T-cell (primary cell): ENCODE results near the gene INPP5A. TPM values are rescaled to one million over a fixed set of nuclear protein-coding genes. Genes with fewer than 3 reads are reported as not detected.

Experiments used
- ATAC-seq, 4 experiments: fragments of 200-7000 bp in 3 of 4; fragments of 150-1000 bp in 1 of 4; cut with Tn5 transposase; replicated peaks in 1 of 4; 1 replicate in 3 of 4; 2 replicates in 1 of 4; pipeline ENCODE4 v1.10.0; 2021; ENCODE audit warnings: moderate library complexity in 3 of 4, mild to moderate bottlenecking in 2 of 4, moderate number of reproducible peaks in 1 of 4
- CTCF ChIA-PET, 2 donors: fragments of 300-600 bp; sonication (Branson Sonifier 250); formaldehyde crosslinking; loops; one replicate each; lab custom pipeline; 2022; ENCODE audit warnings: antibody characterized with exemption in 2 of 2; lab: Charles Lee
- POLR2A ChIA-PET, 2 donors: fragments of 300-600 bp; sonication (Branson Sonifier 250); formaldehyde crosslinking; loops; one replicate each; lab custom pipeline; 2022; ENCODE audit warnings: antibody characterized with exemption in 2 of 2; lab: Charles Lee
- DNase-seq, 35 experiments: peaks; one replicate each; pipeline versions ENCODE4 v3.0.0 to v3.0.0-alpha.2; 2013 to 2023
- H3K27ac ChIP-seq: one replicate; pipeline ENCODE4 v1.5.1; 2013; ENCODE audit warnings: low read length
- H3K27me3 ChIP-seq, 2 experiments: replicated peaks in 1 of 2; 1 replicate in 1 of 2; 2 replicates in 1 of 2; pipeline versions ENCODE4 v1.6.1 to v1.7.0; 2013; ENCODE audit warnings: low read length in 1 of 2, mixed read lengths in 1 of 2; ENCODE audit not compliant: control insufficient read depth in 2 of 2, insufficient read depth in 2 of 2; ENCODE audit errors: extremely low read depth in 1 of 2
- H3K36me3 ChIP-seq, 2 donors: 1 replicate in 1 of 2; 2 replicates in 1 of 2; pipeline versions ENCODE4 v1.6.1 to v1.7.0; 2013; ENCODE audit warnings: low read length in 1 of 2; ENCODE audit not compliant: control insufficient read depth in 2 of 2, insufficient read depth in 1 of 2; ENCODE audit errors: extremely low read depth in 1 of 2
- H3K4me1 ChIP-seq, 2 experiments: 1 replicate in 1 of 2; 2 replicates in 1 of 2; pipeline versions ENCODE4 v1.6.1 to v1.7.0; 2013; ENCODE audit warnings: low read length in 2 of 2, mixed read lengths in 1 of 2; ENCODE audit not compliant: insufficient read depth in 2 of 2, control insufficient read depth in 1 of 2; ENCODE audit errors: extremely low read depth in 1 of 2
- H3K4me3 ChIP-seq, 2 donors: 1 replicate in 1 of 2; 2 replicates in 1 of 2; pipeline versions ENCODE4 v1.5.1 to v1.7.0; 2013; ENCODE audit warnings: mild to moderate bottlenecking in 2 of 2, low read length in 1 of 2, moderate library complexity in 1 of 2; ENCODE audit not compliant: control insufficient read depth in 1 of 2; ENCODE audit errors: extremely low read depth in 1 of 2
- H3K9me3 ChIP-seq: 2 replicates; pipeline ENCODE4 v1.7.0; 2013
- H3K27ac Mint-ChIP-seq, 2 donors: one replicate each; pipeline ENCODE4 v1.8.0; 2020 to 2021; ENCODE audit warnings: mild to moderate bottlenecking in 2 of 2, mixed read lengths in 2 of 2
- H3K27me3 Mint-ChIP-seq, 2 donors: one replicate each; pipeline ENCODE4 v1.8.0; 2021 to 2022; ENCODE audit warnings: mixed read lengths in 2 of 2
- H3K36me3 Mint-ChIP-seq: one replicate; pipeline ENCODE4 v1.8.0; 2021; ENCODE audit warnings: mixed read lengths
- H3K4me1 Mint-ChIP-seq, 3 donors: one replicate each; pipeline ENCODE4 v1.8.0; 2020 to 2022; ENCODE audit warnings: mixed read lengths in 3 of 3, mild to moderate bottlenecking in 1 of 3
- H3K4me3 Mint-ChIP-seq, 3 donors: one replicate each; pipeline ENCODE4 v1.8.0; 2020 to 2022; ENCODE audit warnings: mild to moderate bottlenecking in 3 of 3, mixed read lengths in 3 of 3, moderate library complexity in 3 of 3
- H3K9me3 Mint-ChIP-seq, 3 donors: one replicate each; pipeline ENCODE4 v1.8.0; 2020 to 2022; ENCODE audit warnings: mixed read lengths in 3 of 3
- WGBS: methylation state at CpG from one replicate; pipeline ENCODE4 v1.1.5; 2013; ENCODE audit warnings: missing lambda C conversion rate; ENCODE audit not compliant: insufficient coverage; 5-methylcytosine and 5-hydroxymethylcytosine counted together
- total RNA-seq, 35 experiments: library from RNA in 6 of 35; stranded (reverse) in 6 of 35; fragments of 120-200 nt in 1 of 35; gene quantifications; one replicate each; pipeline versions ENCODE4 v1.2.1 to v1.2.4 and lab custom pipeline; 2013 to 2026

INPP5A gene
- total RNA-seq, 5 donors from 2014 or later (not counting 1 experiment from before 2014, with no cell fraction given), result 20.9 to 23.1 (median 22.9) TPM

DNA sequence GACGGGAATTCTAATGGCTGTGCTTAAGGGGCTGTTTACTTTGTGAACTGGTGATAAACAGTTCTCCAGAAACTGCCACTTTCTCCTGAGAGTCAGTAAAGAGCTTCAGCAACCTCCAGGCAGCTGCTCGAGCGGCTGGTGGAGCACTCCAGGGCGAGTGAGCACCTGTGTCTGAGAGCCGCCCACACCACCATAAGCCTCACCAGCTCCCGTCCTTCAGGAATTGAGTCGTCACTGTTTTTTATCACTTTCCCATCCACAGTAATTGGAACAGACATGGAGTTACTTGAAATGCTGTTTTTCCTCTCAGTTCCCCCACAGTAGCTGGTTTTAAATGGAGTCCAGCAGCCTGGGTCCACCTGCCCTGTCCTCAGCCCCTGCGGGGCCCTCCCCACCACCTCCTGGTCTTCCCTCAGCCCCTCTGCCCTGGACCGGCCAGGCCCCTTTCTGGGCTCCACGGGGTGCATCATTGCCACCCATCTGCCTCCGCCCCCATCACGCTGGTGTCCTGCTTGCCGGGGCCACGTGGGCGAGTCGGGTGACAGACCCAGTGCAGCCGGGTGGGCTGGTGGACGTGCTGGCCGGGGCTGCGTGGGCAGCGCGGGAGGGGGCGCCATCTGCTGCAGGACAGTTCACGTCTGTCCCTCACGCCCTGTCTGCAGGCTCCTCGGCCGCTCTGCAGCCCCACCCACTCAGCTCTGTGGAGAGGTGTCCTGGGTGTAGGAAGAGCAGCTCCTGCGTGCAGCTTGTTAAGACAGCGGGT, 192.4 kb downstream of the INPP5A start:
- Mint-ChIP-seq H3K9me3 (no peaks in the 10 kb centered on the region), H3K27ac (no peak overlapping the region), H3K4me3 (no peak overlapping the region), H3K4me1 (no peaks in the 10 kb centered on the region), H3K36me3 (peaks cover 24% of the 10 kb centered on the region), H3K27me3 (no peaks in the 10 kb centered on the region)
- no peak for DNase-seq
- no peaks in the 10 kb centered on the region for H3K4me1 ChIP-seq
- H3K27ac ChIP-seq, result no peak overlapping the region
- CTCF ChIA-PET, result no interaction called here
- H3K9me3 ChIP-seq, result no peaks in the 10 kb centered on the region
- H3K36me3 ChIP-seq, result peaks cover 7 to 13% of the 10 kb centered on the region in 2 donors
- no peak overlapping the region for H3K4me3 ChIP-seq
- 94% methylated on average over 25 of the region's 29 CpGs for WGBS
- ATAC-seq, result no peak
- no peaks in the 10 kb centered on the region for H3K27me3 ChIP-seq
- POLR2A ChIA-PET, result no interaction called here

GRCh38 chr10:132730573-132730953, 193.0 kb downstream of the INPP5A start:
- H3K27me3 Mint-ChIP-seq, result no peaks in the 10 kb centered on the region
- Histone ChIP-seq H3K9me3 (no peaks in the 10 kb centered on the region), H3K36me3 (peaks cover 7 to 13% of the 10 kb centered on the region in 2 donors), H3K4me3 (no peak overlapping the region), H3K27ac (no peak overlapping the region), H3K4me1 (no peaks in the 10 kb centered on the region), H3K27me3 (no peaks in the 10 kb centered on the region)
- ChIA-PET POLR2A (no interaction called here), CTCF (no interaction called here)
- H3K27ac Mint-ChIP-seq, result no peak overlapping the region
- H3K4me3 Mint-ChIP-seq, result no peak overlapping the region
- peaks cover 20% of the 10 kb centered on the region for H3K36me3 Mint-ChIP-seq
- H3K4me1 Mint-ChIP-seq, result no peaks in the 10 kb centered on the region
- no peak for DNase-seq
- no peak for ATAC-seq
- WGBS, result 91% methylated on average over 15 of the region's 15 CpGs
- H3K9me3 Mint-ChIP-seq, result no peaks in the 10 kb centered on the region

DNA sequence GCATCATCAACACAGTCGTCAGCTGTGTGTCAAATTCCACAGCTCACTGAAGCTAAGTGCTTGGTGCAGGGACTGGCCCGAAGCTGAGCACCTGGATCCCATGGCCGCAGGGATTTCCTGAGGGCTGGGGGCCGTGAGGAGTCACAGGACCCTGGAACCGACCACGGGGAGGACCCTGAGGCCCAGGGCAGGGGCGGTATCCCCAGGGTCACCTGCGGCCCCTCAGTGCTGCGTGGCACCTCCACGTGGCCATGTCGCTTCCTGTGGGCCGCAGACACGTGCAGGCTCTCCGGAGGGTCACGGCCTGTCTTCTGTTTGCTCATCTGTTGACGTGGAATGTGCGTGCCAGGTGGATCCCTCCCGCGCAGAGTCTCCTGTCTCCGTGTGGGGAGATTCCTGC, 194.9 kb downstream of the INPP5A start:
- DNase-seq, result no peak
- H3K27ac ChIP-seq, result no peak overlapping the region
- Mint-ChIP-seq H3K27ac (no peak overlapping the region), H3K9me3 (no peaks in the 10 kb centered on the region), H3K27me3 (no peaks in the 10 kb centered on the region), H3K4me3 (no peak overlapping the region), H3K4me1 (no peaks in the 10 kb centered on the region), H3K36me3 (peaks cover 4% of the 10 kb centered on the region)
- WGBS, result 88% methylated on average over 20 of the region's 20 CpGs
- POLR2A ChIA-PET, result no interaction called here
- no peak for ATAC-seq
- no peaks in the 10 kb centered on the region for H3K4me1 ChIP-seq
- no peaks in the 10 kb centered on the region for H3K9me3 ChIP-seq
- H3K36me3 ChIP-seq, result peaks cover 3 to 4% of the 10 kb centered on the region in 2 donors
- H3K4me3 ChIP-seq, result no peak overlapping the region
- H3K27me3 ChIP-seq, result no peaks in the 10 kb centered on the region
- CTCF ChIA-PET, result no interaction called here

DNA sequence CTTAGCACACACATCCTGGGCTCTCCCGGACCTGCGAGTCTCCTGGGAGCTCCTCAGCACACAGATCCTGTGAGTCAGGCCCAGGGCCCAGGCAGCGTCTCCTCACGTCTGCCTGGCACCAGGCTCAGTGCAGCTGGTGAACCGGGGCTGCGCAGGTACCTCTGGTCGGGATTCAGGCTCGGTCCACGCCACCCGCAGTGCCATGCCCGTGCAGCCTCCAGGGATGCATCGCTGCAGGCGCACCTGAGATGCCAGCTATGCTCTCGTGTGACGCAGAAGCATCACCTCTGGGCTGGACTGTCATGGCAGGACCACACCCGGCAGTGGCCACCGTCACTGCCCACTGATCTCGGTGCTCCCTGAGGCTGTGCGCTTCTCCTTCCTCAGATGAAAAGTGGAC, 196.3 kb downstream of the INPP5A start:
- POLR2A ChIA-PET, result no interaction called here
- Mint-ChIP-seq H3K27ac (no peak overlapping the region), H3K9me3 (no peaks in the 10 kb centered on the region), H3K27me3 (no peaks in the 10 kb centered on the region), H3K4me3 (no peak overlapping the region), H3K4me1 (no peaks in the 10 kb centered on the region), H3K36me3 (no peaks in the 10 kb centered on the region)
- H3K4me3 ChIP-seq, result no peak overlapping the region
- H3K36me3 ChIP-seq, result peaks cover 0 to 4% of the 10 kb centered on the region in 2 donors
- CTCF ChIA-PET, result no interaction called here
- H3K4me1 ChIP-seq, result no peaks in the 10 kb centered on the region
- WGBS, result 95% methylated on average over 19 of the region's 19 CpGs
- no peaks in the 10 kb centered on the region for H3K27me3 ChIP-seq
- no peak for DNase-seq
- no peaks in the 10 kb centered on the region for H3K9me3 ChIP-seq
- ATAC-seq, result no peak
- H3K27ac ChIP-seq, result no peak overlapping the region

DNA sequence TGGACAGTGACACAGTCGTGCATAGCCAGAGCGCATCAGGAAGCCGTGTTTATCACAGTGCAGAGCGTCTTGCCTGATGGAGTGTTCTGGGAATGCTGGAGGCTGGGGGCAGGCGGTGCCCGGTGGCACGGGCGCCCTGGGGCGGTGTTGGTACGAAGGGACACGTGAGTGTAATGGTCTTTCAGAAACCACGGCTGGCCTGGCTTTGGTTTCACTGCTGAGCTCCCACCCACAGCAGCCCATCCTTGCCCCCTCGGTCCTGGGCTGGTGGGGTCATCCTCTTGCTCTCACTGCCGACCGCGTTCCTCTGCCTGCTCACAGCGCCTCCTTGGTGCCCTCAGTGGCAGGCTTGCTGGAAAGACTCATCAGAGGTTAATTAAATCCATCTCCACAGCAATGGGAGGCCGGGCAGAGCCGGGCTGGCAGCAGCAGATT, 197.8 kb downstream of the INPP5A start:
- H3K4me1 ChIP-seq, result no peaks in the 10 kb centered on the region
- no peak for ATAC-seq
- no peaks in the 10 kb centered on the region for H3K27me3 ChIP-seq
- H3K27me3 Mint-ChIP-seq, result no peaks in the 10 kb centered on the region
- H3K4me3 ChIP-seq, result no peak overlapping the region
- no peaks in the 10 kb centered on the region for H3K36me3 Mint-ChIP-seq
- no peak overlapping the region for H3K27ac Mint-ChIP-seq
- H3K4me1 Mint-ChIP-seq, result no peaks in the 10 kb centered on the region
- no peak for DNase-seq
- H3K36me3 ChIP-seq, result peaks cover 0 to 4% of the 10 kb centered on the region in 2 donors
- CTCF ChIA-PET, result no interaction called here
- H3K9me3 ChIP-seq, result no peaks in the 10 kb centered on the region
- no peak overlapping the region for H3K27ac ChIP-seq
- 97% methylated on average over 17 of the region's 19 CpGs for WGBS
- H3K4me3 Mint-ChIP-seq, result no peak overlapping the region
- H3K9me3 Mint-ChIP-seq, result no peaks in the 10 kb centered on the region
- POLR2A ChIA-PET, result no interaction called here

- H3K9me3 Mint-ChIP-seq, result no peaks in the 10 kb centered on the region
- POLR2A ChIA-PET, result no interaction called here
- no peaks in the 10 kb centered on the region for H3K4me1 ChIP-seq
- no peak overlapping the region for H3K27ac Mint-ChIP-seq
- no peak overlapping the region for H3K4me3 Mint-ChIP-seq
- H3K36me3 ChIP-seq, result no peaks in the 10 kb centered on the region
- H3K4me1 Mint-ChIP-seq, result no peaks in the 10 kb centered on the region
- no peak for ATAC-seq
- CTCF ChIA-PET, result no interaction called here
- H3K9me3 ChIP-seq, result no peaks in the 10 kb centered on the region
- H3K27me3 Mint-ChIP-seq, result no peaks in the 10 kb centered on the region
- no peak overlapping the region for H3K4me3 ChIP-seq
- 73% methylated on average over 22 of the region's 24 CpGs for WGBS
- no peak for DNase-seq
- H3K27ac ChIP-seq, result no peak overlapping the region
- H3K36me3 Mint-ChIP-seq, result no peaks in the 10 kb centered on the region
- no peaks in the 10 kb centered on the region for H3K27me3 ChIP-seq
Observed at GRCh38 chr10:132735923-132736391, 198.4 kb downstream of the INPP5A start.
